Measurements from ENCODE around the gene TBC1D26.
"Not testable (repeated sequence)": the region's sequence is repeated elsewhere in the genome, so short reads cannot be mapped to it uniquely, and the experiment has no call there.

The TBC1D26 gene

DNA sequence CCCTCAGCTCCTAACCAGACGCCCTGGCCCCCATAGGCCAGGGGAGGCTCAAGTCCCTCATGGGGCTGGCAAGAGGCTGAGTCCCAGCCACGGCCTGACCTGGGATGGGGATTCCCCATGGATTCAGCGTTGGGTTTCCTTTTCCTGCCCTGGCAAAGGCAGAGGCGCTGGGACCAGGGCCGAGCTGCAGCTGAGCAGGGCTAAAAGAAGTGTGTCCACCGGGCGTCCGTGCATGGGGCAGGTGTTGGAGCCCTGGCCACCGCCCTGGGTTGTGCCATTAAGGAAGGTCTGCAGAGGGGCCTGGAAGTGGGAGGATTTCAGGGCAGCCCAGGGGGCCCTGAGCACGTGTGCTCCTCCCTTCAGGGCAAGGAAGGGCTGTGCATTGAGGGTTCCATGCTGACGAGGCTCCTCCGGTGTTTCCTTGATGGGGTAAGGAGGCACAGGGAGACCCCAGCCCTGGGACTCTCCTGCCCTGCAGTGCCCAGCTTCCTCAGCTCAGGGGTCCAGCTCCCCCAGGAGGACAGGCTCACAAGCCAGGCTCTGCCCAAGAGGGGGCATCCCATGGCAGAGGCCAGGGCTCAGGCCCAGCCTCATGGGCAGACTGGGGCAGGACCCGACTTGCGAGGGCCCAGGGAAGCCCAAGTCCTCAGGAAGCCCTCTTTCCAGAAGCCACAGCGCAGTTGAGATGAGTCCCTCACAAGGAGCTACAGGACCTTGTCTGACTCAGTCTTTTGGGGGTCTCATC, 10.1 kb downstream of the TBC1D26 start:
- Histone ChIP-seq H3K9me3 (ENCODE audit: control insufficient read depth, low read length) (no peaks in the 10 kb centered on the region), H3K36me3 (ENCODE audit: control insufficient read depth, insufficient read depth, low read length) (no peaks in the 10 kb centered on the region), H3K27ac (ENCODE audit: insufficient read depth, low read length, poor library complexity, severe bottlenecking) (no peak overlapping the region), H3K27me3 (replicated peaks; ENCODE audit: control insufficient read depth, insufficient read depth, low read length, poor library complexity, severe bottlenecking) (no peaks in the 10 kb centered on the region), H3K4me3 (ENCODE audit: insufficient read depth, low read depth, low read length, poor library complexity, severe bottlenecking) (no peak overlapping the region), H3K4me1 (ENCODE audit: control insufficient read depth, insufficient read depth, low read length, poor library complexity, severe bottlenecking) (no peaks in the 10 kb centered on the region)
- no peak for DNase-seq

DNA sequence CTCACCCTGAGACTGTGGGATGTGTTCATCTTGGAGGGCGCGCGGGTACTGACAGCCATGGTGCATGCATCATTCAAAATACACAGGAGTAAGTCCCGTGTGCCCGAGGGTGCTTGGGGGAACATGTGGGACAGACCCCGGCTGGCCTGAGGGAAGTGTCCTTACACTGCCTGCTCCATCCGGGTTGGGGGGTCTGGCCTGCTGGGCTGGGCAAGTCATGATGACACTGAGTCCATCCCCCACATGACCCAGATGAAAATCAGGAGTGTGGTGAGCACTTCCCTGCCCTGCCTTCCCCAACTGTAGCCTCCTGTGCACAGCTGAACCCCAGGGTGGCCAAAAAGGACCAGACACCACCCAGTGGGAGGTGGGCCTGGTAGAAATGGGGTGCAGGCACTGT, 10.8 kb downstream of the TBC1D26 start:
- H3K9me3 ChIP-seq (ENCODE audit: control insufficient read depth, low read length), result no peaks in the 10 kb centered on the region
- H3K27ac ChIP-seq (ENCODE audit: insufficient read depth, low read length, poor library complexity, severe bottlenecking), result no peak overlapping the region
- no peaks in the 10 kb centered on the region for H3K4me1 ChIP-seq (ENCODE audit: control insufficient read depth, insufficient read depth, low read length, poor library complexity, severe bottlenecking)
- no peak for DNase-seq
- H3K4me3 ChIP-seq (ENCODE audit: insufficient read depth, low read depth, low read length, poor library complexity, severe bottlenecking), result no peak overlapping the region
- no peaks in the 10 kb centered on the region for H3K27me3 ChIP-seq (replicated peaks; ENCODE audit: control insufficient read depth, insufficient read depth, low read length, poor library complexity, severe bottlenecking)
- H3K36me3 ChIP-seq (ENCODE audit: control insufficient read depth, insufficient read depth, low read length), result no peaks in the 10 kb centered on the region

DNA sequence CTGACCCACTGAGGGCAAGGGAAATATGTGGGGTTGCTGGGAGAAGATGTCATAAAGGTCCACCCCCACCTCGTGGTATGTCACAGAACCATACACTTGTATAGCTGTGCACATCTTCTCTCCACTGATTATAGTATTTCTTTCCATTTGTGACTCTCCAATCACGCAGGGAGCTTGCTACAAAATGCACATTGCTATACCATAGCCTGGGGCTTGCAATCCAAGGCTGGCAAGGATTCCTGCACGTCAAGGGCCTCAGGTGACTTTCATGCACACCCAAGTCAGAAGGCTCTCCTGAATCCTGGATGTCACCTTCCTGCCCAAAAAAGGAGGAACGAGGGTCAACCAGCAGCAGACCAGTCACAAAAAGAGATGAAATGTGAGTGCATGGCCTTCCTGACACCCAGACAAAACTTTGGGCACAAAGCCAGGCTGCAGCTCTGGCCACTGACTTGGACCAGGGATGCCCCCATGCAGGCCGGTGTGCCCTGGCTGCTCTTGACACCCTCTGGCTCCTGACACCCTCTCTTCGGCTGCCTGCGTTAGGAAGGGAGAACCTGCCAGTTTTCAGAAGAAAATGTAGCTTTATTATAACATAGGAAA, 12.1 kb downstream of the TBC1D26 start:
- Histone ChIP-seq H3K36me3 (ENCODE audit: control insufficient read depth, insufficient read depth, low read length) (no peaks in the 10 kb centered on the region), H3K27me3 (replicated peaks; ENCODE audit: control insufficient read depth, insufficient read depth, low read length, poor library complexity, severe bottlenecking) (no peaks in the 10 kb centered on the region), H3K4me3 (ENCODE audit: insufficient read depth, low read depth, low read length, poor library complexity, severe bottlenecking) (no peak overlapping the region), H3K4me1 (ENCODE audit: control insufficient read depth, insufficient read depth, low read length, poor library complexity, severe bottlenecking) (no peaks in the 10 kb centered on the region), H3K9me3 (ENCODE audit: control insufficient read depth, low read length) (no peaks in the 10 kb centered on the region), H3K27ac (ENCODE audit: insufficient read depth, low read length, poor library complexity, severe bottlenecking) (no peak overlapping the region)
- DNase-seq, result no peak

DNA sequence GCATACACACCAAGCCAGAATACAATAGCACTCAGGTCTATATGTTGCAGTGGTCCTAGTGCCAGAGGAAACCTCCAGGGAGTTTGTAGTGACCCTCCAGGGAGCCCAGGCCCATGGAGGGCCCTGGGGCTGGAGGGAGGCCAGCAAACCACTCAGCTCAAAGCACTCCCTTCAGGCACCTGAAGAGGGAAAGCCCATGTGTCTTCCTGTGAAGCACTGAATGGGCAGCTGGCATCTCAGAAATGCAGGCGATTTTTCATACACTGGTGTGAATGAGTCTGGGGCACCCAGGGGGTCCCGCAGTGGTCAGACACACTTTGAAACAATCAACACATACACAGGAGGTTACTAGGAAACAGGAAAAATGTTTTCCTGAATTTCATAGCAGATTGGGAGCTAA, 12.8 kb downstream of the TBC1D26 start:
- no peak for DNase-seq
- H3K4me3 ChIP-seq (ENCODE audit: insufficient read depth, low read depth, low read length, poor library complexity, severe bottlenecking), result no peak overlapping the region

DNA sequence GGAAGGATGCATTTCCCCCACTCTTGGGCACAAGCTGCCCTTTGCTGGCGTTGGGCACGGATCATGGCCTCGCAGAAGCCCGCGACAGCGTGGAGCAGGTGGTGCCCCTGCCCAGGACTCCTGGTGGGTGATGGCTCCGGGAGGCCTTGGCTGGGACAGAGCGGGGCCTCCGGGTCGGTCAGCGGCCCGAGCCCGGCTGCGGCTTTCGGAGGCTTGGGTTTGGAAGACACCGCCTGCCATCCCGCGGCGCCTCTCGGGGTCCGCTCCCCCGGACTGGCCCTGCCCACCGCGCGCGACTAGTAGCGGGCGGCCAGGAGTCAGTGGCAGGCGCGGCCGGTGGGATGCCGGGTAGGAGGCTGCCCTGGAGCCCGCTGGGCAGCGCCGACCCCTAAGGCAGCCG, 17.3 kb downstream of the TBC1D26 start:
- not testable (repeated sequence) for H3K4me1 ChIP-seq (ENCODE audit: control insufficient read depth, insufficient read depth, low read length, poor library complexity, severe bottlenecking); DNase-seq; H3K4me3 ChIP-seq (ENCODE audit: insufficient read depth, low read depth, low read length, poor library complexity, severe bottlenecking); H3K27ac ChIP-seq (ENCODE audit: insufficient read depth, low read length, poor library complexity, severe bottlenecking); H3K36me3 ChIP-seq (ENCODE audit: control insufficient read depth, insufficient read depth, low read length); H3K27me3 ChIP-seq (replicated peaks; ENCODE audit: control insufficient read depth, insufficient read depth, low read length, poor library complexity, severe bottlenecking); H3K9me3 ChIP-seq (ENCODE audit: control insufficient read depth, low read length)

More for the DNA sequence above, 12.8 kb downstream of the TBC1D26 start:
- Histone ChIP-seq H3K27ac (ENCODE audit: insufficient read depth, low read length, poor library complexity, severe bottlenecking) (no peak overlapping the region), H3K4me1 (ENCODE audit: control insufficient read depth, insufficient read depth, low read length, poor library complexity, severe bottlenecking) (no peaks in the 10 kb centered on the region), H3K36me3 (ENCODE audit: control insufficient read depth, insufficient read depth, low read length) (no peaks in the 10 kb centered on the region), H3K27me3 (replicated peaks; ENCODE audit: control insufficient read depth, insufficient read depth, low read length, poor library complexity, severe bottlenecking) (no peaks in the 10 kb centered on the region), H3K9me3 (ENCODE audit: control insufficient read depth, low read length) (no peaks in the 10 kb centered on the region)

DNA sequence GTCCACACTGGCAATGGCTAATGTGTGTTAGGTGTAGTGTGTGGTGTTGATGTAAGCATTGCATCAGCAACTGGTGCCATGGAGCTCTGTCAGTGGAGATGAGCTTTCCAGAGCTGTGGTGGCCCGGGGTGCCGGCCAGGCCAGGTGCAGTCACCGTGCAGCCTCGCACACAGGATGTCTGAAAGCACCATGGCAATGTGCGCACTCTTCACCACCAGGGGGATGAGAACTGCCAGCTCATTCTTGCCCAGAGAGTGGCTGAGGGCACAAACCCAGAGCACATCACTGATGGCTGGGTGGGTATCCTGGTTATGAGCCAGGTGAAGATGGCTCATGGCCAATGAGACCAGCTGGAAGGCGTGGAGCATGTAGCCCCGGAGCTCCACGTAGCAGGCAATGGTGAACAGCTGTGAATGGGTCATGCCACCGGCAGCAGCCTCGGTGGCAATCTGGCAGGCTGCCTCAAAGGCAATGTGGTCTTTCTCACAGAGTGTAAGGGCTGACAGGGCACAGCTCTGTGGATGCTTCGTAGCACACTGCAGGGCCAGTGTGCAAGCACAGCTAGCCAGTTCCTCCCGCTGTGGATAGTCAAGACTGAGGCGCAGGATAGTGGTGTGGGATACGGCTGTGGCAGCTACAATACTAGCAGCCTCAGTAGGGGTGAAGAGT, 36.9 kb downstream of the TBC1D26 start:
- not testable (repeated sequence) for H3K9me3 ChIP-seq (ENCODE audit: control insufficient read depth, low read length); H3K27ac ChIP-seq (ENCODE audit: insufficient read depth, low read length, poor library complexity, severe bottlenecking)

DNA sequence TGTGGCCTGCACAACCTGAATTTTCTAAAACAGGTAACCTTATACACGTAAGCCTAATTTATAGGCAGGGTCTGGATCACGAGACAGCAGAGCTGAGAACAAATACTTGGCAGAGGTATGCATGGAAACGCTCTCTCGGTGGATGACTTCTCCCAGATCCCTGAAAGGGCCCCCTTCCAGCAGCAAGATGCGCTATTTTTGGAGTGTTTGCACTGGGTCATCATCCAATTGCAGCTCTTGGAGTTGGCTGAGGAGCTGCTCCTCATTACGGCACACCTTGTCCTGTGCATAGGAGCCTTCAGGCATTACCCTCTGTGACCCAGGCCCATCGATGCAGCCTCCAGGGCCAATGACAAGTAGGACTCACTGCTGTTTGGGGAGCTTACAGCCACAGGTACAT, 38.6 kb downstream of the TBC1D26 start:
- H3K27me3 ChIP-seq (replicated peaks; ENCODE audit: control insufficient read depth, insufficient read depth, low read length, poor library complexity, severe bottlenecking); H3K4me1 ChIP-seq (ENCODE audit: control insufficient read depth, insufficient read depth, low read length, poor library complexity, severe bottlenecking); H3K36me3 ChIP-seq (ENCODE audit: control insufficient read depth, insufficient read depth, low read length); DNase-seq; H3K27ac ChIP-seq (ENCODE audit: insufficient read depth, low read length, poor library complexity, severe bottlenecking); H3K4me3 ChIP-seq (ENCODE audit: insufficient read depth, low read depth, low read length, poor library complexity, severe bottlenecking); H3K9me3 ChIP-seq (ENCODE audit: control insufficient read depth, low read length): not testable (repeated sequence)

More for the DNA sequence above, 36.9 kb downstream of the TBC1D26 start:
- not testable (repeated sequence) for H3K4me1 ChIP-seq (ENCODE audit: control insufficient read depth, insufficient read depth, low read length, poor library complexity, severe bottlenecking); DNase-seq; H3K27me3 ChIP-seq (replicated peaks; ENCODE audit: control insufficient read depth, insufficient read depth, low read length, poor library complexity, severe bottlenecking); H3K4me3 ChIP-seq (ENCODE audit: insufficient read depth, low read depth, low read length, poor library complexity, severe bottlenecking); H3K36me3 ChIP-seq (ENCODE audit: control insufficient read depth, insufficient read depth, low read length)

DNA sequence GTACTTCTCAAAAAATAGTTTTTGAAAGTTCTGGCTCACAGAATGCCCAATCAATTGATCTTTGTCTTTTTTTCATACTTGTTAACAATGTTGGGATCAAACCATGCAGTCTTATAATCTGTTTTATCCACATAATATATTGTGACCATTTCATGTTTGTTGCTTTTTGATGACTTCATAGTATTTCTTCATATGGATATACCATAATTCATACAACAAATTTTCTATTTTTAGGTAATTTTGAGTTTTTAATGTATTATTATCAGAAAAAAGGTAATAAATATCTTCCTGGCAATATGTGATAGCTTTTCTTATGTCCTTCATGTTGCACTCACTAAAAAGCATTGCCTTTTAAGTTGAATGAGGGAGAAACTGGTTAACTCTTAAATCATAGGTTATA, 44.8 kb downstream of the TBC1D26 start:
- H3K27me3 ChIP-seq (replicated peaks; ENCODE audit: control insufficient read depth, insufficient read depth, low read length, poor library complexity, severe bottlenecking), result peaks cover under 1% of the 10 kb centered on the region
- no peak for DNase-seq
- H3K36me3 ChIP-seq (ENCODE audit: control insufficient read depth, insufficient read depth, low read length), result no peaks in the 10 kb centered on the region
- no peak overlapping the region for H3K27ac ChIP-seq (ENCODE audit: insufficient read depth, low read length, poor library complexity, severe bottlenecking)
- H3K4me1 ChIP-seq (ENCODE audit: control insufficient read depth, insufficient read depth, low read length, poor library complexity, severe bottlenecking), result no peaks in the 10 kb centered on the region
- no peak overlapping the region for H3K4me3 ChIP-seq (ENCODE audit: insufficient read depth, low read depth, low read length, poor library complexity, severe bottlenecking)
- H3K9me3 ChIP-seq (ENCODE audit: control insufficient read depth, low read length), result no peaks in the 10 kb centered on the region

DNA sequence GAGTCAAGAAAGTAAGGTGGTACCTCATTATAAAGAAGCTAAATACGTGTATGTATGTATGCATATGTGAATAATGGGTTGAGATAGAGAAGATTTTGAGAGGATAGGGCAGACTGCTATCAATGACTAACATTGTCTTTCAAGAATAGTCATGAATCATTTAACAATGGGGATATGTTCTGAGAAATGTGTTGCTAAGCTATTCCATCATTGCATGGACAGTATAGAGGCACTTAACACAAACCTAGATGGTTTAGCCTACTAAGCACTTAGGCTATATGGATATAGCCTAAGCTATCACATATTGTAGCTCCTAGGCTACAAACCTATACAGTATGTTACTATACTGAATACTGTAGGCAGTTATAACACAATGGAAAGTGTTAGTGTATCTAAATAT, 45.2 kb downstream of the TBC1D26 start:
- H3K4me3 ChIP-seq (ENCODE audit: insufficient read depth, low read depth, low read length, poor library complexity, severe bottlenecking), result no peak overlapping the region
- no peaks in the 10 kb centered on the region for H3K9me3 ChIP-seq (ENCODE audit: control insufficient read depth, low read length)
- peaks cover 4% of the 10 kb centered on the region for H3K27me3 ChIP-seq (replicated peaks; ENCODE audit: control insufficient read depth, insufficient read depth, low read length, poor library complexity, severe bottlenecking)
- H3K36me3 ChIP-seq (ENCODE audit: control insufficient read depth, insufficient read depth, low read length), result no peaks in the 10 kb centered on the region
- no peak overlapping the region for H3K27ac ChIP-seq (ENCODE audit: insufficient read depth, low read length, poor library complexity, severe bottlenecking)
- no peak for DNase-seq
- H3K4me1 ChIP-seq (ENCODE audit: control insufficient read depth, insufficient read depth, low read length, poor library complexity, severe bottlenecking), result no peaks in the 10 kb centered on the region

DNA sequence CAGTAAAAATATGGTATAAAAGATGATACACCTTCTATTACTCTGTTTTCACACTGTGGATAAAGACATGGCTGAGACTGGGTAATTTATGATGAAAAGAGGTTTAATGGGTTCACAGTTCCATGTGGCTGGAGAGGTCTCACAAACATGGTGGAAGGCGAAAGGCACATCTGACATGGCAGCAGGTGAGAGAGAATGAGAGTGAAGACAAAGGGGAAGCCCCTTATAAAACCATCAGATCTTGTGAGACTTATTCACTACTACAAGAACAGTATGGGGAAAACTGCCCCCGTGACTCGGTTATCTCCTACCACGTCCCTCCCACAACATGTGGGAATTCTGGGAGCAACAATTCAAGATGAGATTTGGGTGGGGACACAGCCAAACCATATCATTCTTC, 45.6 kb downstream of the TBC1D26 start:
- no peak for DNase-seq
- no peaks in the 10 kb centered on the region for H3K36me3 ChIP-seq (ENCODE audit: control insufficient read depth, insufficient read depth, low read length)
- no peaks in the 10 kb centered on the region for H3K9me3 ChIP-seq (ENCODE audit: control insufficient read depth, low read length)
- peaks cover 4% of the 10 kb centered on the region for H3K27me3 ChIP-seq (replicated peaks; ENCODE audit: control insufficient read depth, insufficient read depth, low read length, poor library complexity, severe bottlenecking)
- no peaks in the 10 kb centered on the region for H3K4me1 ChIP-seq (ENCODE audit: control insufficient read depth, insufficient read depth, low read length, poor library complexity, severe bottlenecking)
- H3K27ac ChIP-seq (ENCODE audit: insufficient read depth, low read length, poor library complexity, severe bottlenecking), result no peak overlapping the region
- no peak overlapping the region for H3K4me3 ChIP-seq (ENCODE audit: insufficient read depth, low read depth, low read length, poor library complexity, severe bottlenecking)
